H1 (cell line): ENCODE results near the gene KLHL34. TPM values are rescaled to one million over a fixed set of nuclear protein-coding genes. Genes with fewer than 3 reads are reported as not detected.

Source experiments
- CTCF ChIA-PET: fragments of 300-600 bp; sonication (Branson Sonifier 250); formaldehyde crosslinking; loops from one replicate; lab custom pipeline; 2021; ENCODE audit not compliant: partially characterized antibody; lab: Charles Lee
- POLR2A ChIA-PET: fragments of 300-600 bp; sonication (Branson Sonifier 250); formaldehyde crosslinking; loops from one replicate; lab custom pipeline; 2021; ENCODE audit warnings: inconsistent platforms; ENCODE audit not compliant: partially characterized antibody; lab: Charles Lee
- DNase-seq, 2 experiments: peaks; one replicate each; pipeline versions ENCODE4 v3.0.0 to v3.0.0-alpha.2; 2010 to 2022; ENCODE audit warnings: low spot score in 2 of 2, low read depth in 1 of 2, mixed read lengths in 1 of 2
- FAIRE-seq: peaks from 2 replicates; lab custom pipeline; 2011; peaks lifted over from hg19 to GRCh38; lab: Jason Lieb, UNC
- H2AFZ ChIP-seq: 2 replicates; pipeline ENCODE4 v1.8.1; 2012; ENCODE audit warnings: low read length, inconsistent platforms
- H2AK5ac ChIP-seq: 2 replicates; pipeline ENCODE4 v1.6.1; 2013; ENCODE audit warnings: low read depth, low read length
- H2BK120ac ChIP-seq: replicated peaks from 2 replicates; pipeline ENCODE3; 2013; ENCODE audit warnings: low read depth, low read length, inconsistent platforms
- H2BK12ac ChIP-seq: 2 replicates; pipeline ENCODE4 v1.6.1; 2013; ENCODE audit warnings: low read depth, low read length
- H2BK15ac ChIP-seq: 2 replicates; pipeline ENCODE4 v1.6.1; 2013; ENCODE audit warnings: low read length
- H2BK20ac ChIP-seq: 2 replicates; pipeline ENCODE4 v1.6.1; 2013; ENCODE audit warnings: low read length
- H2BK5ac ChIP-seq: 2 replicates; pipeline ENCODE4 v1.6.1; 2013; ENCODE audit warnings: low read depth, low read length
- H3K14ac ChIP-seq: 2 replicates; pipeline ENCODE4 v1.6.1; 2013; ENCODE audit warnings: inconsistent platforms; ENCODE audit not compliant: insufficient read length
- H3K18ac ChIP-seq: 2 replicates; pipeline ENCODE4 v1.6.1; 2013; ENCODE audit warnings: low read length; ENCODE audit errors: extremely low read depth
- H3K23ac ChIP-seq: 2 replicates; pipeline ENCODE4 v1.6.1; 2013; ENCODE audit warnings: inconsistent platforms; ENCODE audit not compliant: insufficient read length
- H3K23me2 ChIP-seq: 2 replicates; pipeline ENCODE4 v1.6.1; 2013; ENCODE audit warnings: low read depth, low read length
- H3K27ac ChIP-seq: 2 replicates; pipeline ENCODE4 v1.6.1; 2011; ENCODE audit warnings: low read depth, low read length, inconsistent platforms
- H3K27me3 ChIP-seq, 4 experiments: replicated peaks in 1 of 4; 1 replicate in 1 of 4; 2 replicates in 3 of 4; pipeline versions ENCODE4 v1.6.1 to v1.8.1; 2011 to 2013; ENCODE audit warnings: low read length in 3 of 4, mild to moderate bottlenecking in 3 of 4, inconsistent platforms in 2 of 4, mixed read lengths in 2 of 4, moderate library complexity in 1 of 4; ENCODE audit not compliant: control insufficient read depth in 3 of 4, insufficient read depth in 3 of 4; ENCODE audit errors: extremely low read depth in 1 of 4
- H3K36me3 ChIP-seq, 4 experiments: 2 replicates each; pipeline versions ENCODE4 v1.6.1 to v1.8.1; 2011 to 2013; ENCODE audit warnings: mild to moderate bottlenecking in 4 of 4, low read length in 3 of 4, moderate library complexity in 2 of 4, control low read depth in 1 of 4, inconsistent platforms in 1 of 4; ENCODE audit not compliant: insufficient read depth in 4 of 4, control insufficient read depth in 2 of 4
- H3K4ac ChIP-seq: replicated peaks from 2 replicates; pipeline ENCODE3; 2013; ENCODE audit warnings: low read length, low read depth, mixed read lengths, inconsistent platforms; ENCODE audit not compliant: insufficient read length
- H3K4me1 ChIP-seq, 4 experiments: replicated peaks in 1 of 4; 1 replicate in 1 of 4; 2 replicates in 3 of 4; pipeline versions ENCODE4 v1.6.1 to v1.8.1; 2011 to 2013; ENCODE audit warnings: low read length in 3 of 4, inconsistent platforms in 2 of 4, mixed read lengths in 1 of 4; ENCODE audit not compliant: insufficient read depth in 4 of 4, control insufficient read depth in 3 of 4
- H3K4me2 ChIP-seq, 2 experiments: 2 replicates each; pipeline versions ENCODE4 v1.6.1 to v1.8.1; 2011 to 2013; ENCODE audit warnings: low read depth in 2 of 2, low read length in 2 of 2, control low read depth in 1 of 2, inconsistent platforms in 1 of 2, mild to moderate bottlenecking in 1 of 2; ENCODE audit not compliant: insufficient read depth in 1 of 2
- H3K4me3 ChIP-seq, 4 experiments: fragments of 200-600, 300-600 bp in 1 of 4; sonication (generic), shearing (Covaris generic), sonication (Bioruptor Twin) in 1 of 4; 2 replicates each; pipeline versions ENCODE4 v1.5.1 to v1.8.1; 2011 to 2016; ENCODE audit warnings: low read length in 4 of 4, low read depth in 3 of 4, control low read depth in 2 of 4, inconsistent platforms in 2 of 4, mild to moderate bottlenecking in 2 of 4, mixed read lengths in 1 of 4, moderate library complexity in 1 of 4; ENCODE audit not compliant: insufficient read depth in 2 of 4; ENCODE audit errors: extremely low read depth in 1 of 4
- H3K56ac ChIP-seq: replicated peaks from 2 replicates; pipeline ENCODE3; 2013; ENCODE audit warnings: low read depth, mild to moderate bottlenecking, mixed read lengths, low read length, inconsistent platforms; ENCODE audit not compliant: insufficient read length
- H3K79me1 ChIP-seq: 2 replicates; pipeline ENCODE4 v1.6.1; 2013; ENCODE audit warnings: low read depth, low read length, control low read depth
- H3K79me2 ChIP-seq, 2 experiments: 2 replicates each; pipeline versions ENCODE4 v1.6.1 to v1.8.1; 2012 to 2013; ENCODE audit warnings: low read length in 2 of 2, mild to moderate bottlenecking in 2 of 2, inconsistent platforms in 1 of 2; ENCODE audit not compliant: insufficient read depth in 2 of 2, control insufficient read depth in 1 of 2
- H3K9ac ChIP-seq, 4 experiments: replicated peaks in 1 of 4; 1 replicate in 1 of 4; 2 replicates in 3 of 4; pipeline versions ENCODE4 v1.6.1 to v1.8.1; 2011 to 2013; ENCODE audit warnings: low read depth in 3 of 4, low read length in 3 of 4, control low read depth in 2 of 4, mild to moderate bottlenecking in 2 of 4, moderate library complexity in 2 of 4, inconsistent platforms in 1 of 4; ENCODE audit errors: extremely low read depth in 1 of 4
- H3K9me3 ChIP-seq, 2 experiments: 2 replicates each; pipeline versions ENCODE4 v1.6.1 to v1.8.1; 2012 to 2013; ENCODE audit warnings: mild to moderate bottlenecking in 2 of 2, moderate library complexity in 2 of 2, control low read depth in 1 of 2, inconsistent platforms in 1 of 2, low read depth in 1 of 2, low read length in 1 of 2, mixed read lengths in 1 of 2; ENCODE audit not compliant: insufficient read depth in 2 of 2
- H4K20me1 ChIP-seq, 2 experiments: replicated peaks in 1 of 2; 2 replicates each; pipeline versions ENCODE3 to v1.8.1; 2011 to 2013; ENCODE audit warnings: inconsistent platforms in 2 of 2, low read length in 2 of 2, mild to moderate bottlenecking in 1 of 2; ENCODE audit not compliant: insufficient read depth in 2 of 2, control insufficient read depth in 1 of 2
- H4K5ac ChIP-seq: 2 replicates; pipeline ENCODE4 v1.6.1; 2013; ENCODE audit warnings: low read length, low read depth, mixed read lengths, inconsistent platforms; ENCODE audit not compliant: insufficient read length
- H4K8ac ChIP-seq: 2 replicates; pipeline ENCODE4 v1.8.0; 2013; ENCODE audit warnings: mild to moderate bottlenecking, moderate library complexity, low read length, inconsistent platforms; ENCODE audit not compliant: insufficient read depth; ENCODE audit errors: extremely low read depth
- H4K91ac ChIP-seq: replicated peaks from 2 replicates; pipeline ENCODE3; 2013; ENCODE audit warnings: low read length, mixed read lengths, inconsistent platforms; ENCODE audit not compliant: insufficient read length
- ATF2 ChIP-seq: IDR thresholded peaks from 2 replicates; pipeline ENCODE4 v1.6.1; 2012; ENCODE audit warnings: low read length, inconsistent platforms
- CBX8 ChIP-seq: fragments of 300-800, 300-1000 bp; sonication (generic); IDR thresholded peaks from 2 replicates; pipeline ENCODE4 v1.7.1; 2016; ENCODE audit warnings: low read depth, low read length, borderline replicate concordance
- CHD1 ChIP-seq: IDR thresholded peaks from 2 replicates; pipeline ENCODE4 v1.6.1; 2012; ENCODE audit warnings: low read depth, low read length, improper control_type of control experiment
- CHD2 ChIP-seq: IDR thresholded peaks from 2 replicates; pipeline ENCODE4 v1.6.1; 2012; ENCODE audit warnings: low read length, improper control_type of control experiment
- JUN ChIP-seq: IDR thresholded peaks from 2 replicates; pipeline ENCODE4 v1.6.1; 2011; ENCODE audit warnings: low read depth, mild to moderate bottlenecking, improper control_type of control experiment, low read length
- MAFK ChIP-seq: IDR thresholded peaks from 2 replicates; pipeline ENCODE4 v1.6.1; 2012; ENCODE audit warnings: low read depth, mild to moderate bottlenecking, improper control_type of control experiment, low read length
- POLR2A ChIP-seq, 2 experiments: IDR thresholded peaks; 1 replicate in 1 of 2; 2 replicates in 1 of 2; pipeline ENCODE4 v1.6.1; 2011; ENCODE audit warnings: low read depth in 2 of 2, low read length in 2 of 2, mild to moderate bottlenecking in 2 of 2; ENCODE audit errors: control extremely low read depth in 1 of 2
- POU5F1 ChIP-seq: IDR thresholded peaks from 2 replicates; pipeline ENCODE4 v1.6.1; 2011; ENCODE audit warnings: low read depth, mild to moderate bottlenecking, low read length, moderate library complexity
- RNF2 ChIP-seq: fragments of 200-900, 300-1000 bp; sonication (generic); IDR thresholded peaks from 2 replicates; pipeline ENCODE4 v1.7.1; 2016; ENCODE audit warnings: borderline replicate concordance, low read depth, mild to moderate bottlenecking, antibody characterized with exemption, low read length; ENCODE audit not compliant: poor library complexity, severe bottlenecking; ENCODE audit errors: missing control alignments
- SP2 ChIP-seq: IDR thresholded peaks from 2 replicates; pipeline ENCODE4 v1.6.1; 2012; ENCODE audit warnings: mild to moderate bottlenecking, low read length, inconsistent platforms
- TAF7 ChIP-seq: optimal IDR thresholded peaks from 2 replicates; pipeline ENCODE3; 2011; ENCODE audit warnings: low read depth, mild to moderate bottlenecking, inconsistent platforms, low read length, moderate library complexity, borderline replicate concordance
- WGBS, 2 experiments: shearing (Covaris generic) in 1 of 2; methylation state at CpG; one replicate each; pipeline versions ENCODE4 v1.1.6 to v1.1.7; 2013 to 2015; ENCODE audit warnings: low lambda C conversion rate in 2 of 2, mixed read lengths in 2 of 2, inconsistent platforms in 1 of 2, low coverage in 1 of 2, missing lambda C conversion rate in 1 of 2; ENCODE audit not compliant: insufficient replicate concordance in 2 of 2, insufficient coverage in 1 of 2, insufficient read length in 1 of 2; ENCODE audit errors: extremely low coverage in 1 of 2, missing lambda C conversion rate in 1 of 2; 5-methylcytosine and 5-hydroxymethylcytosine counted together
- polyA plus RNA-seq, 7 experiments: library from polyadenylated mRNA; depleted of rRNA in 3 of 7; stranded (reverse) in 5 of 7; unstranded in 2 of 7; fragments of >200 nt in 5 of 7; fragments of 200-250 nt in 2 of 7; gene quantifications; 1 replicate in 5 of 7; 2 replicates in 1 of 7; 4 replicates in 1 of 7; pipeline versions ENCODE4 v1.2.1 to v1.2.3, GENCODE V29; 2011 to 2013; ENCODE audit warnings: missing spikeins in 2 of 7, mixed read lengths in 2 of 7
- total RNA-seq: library from RNA; stranded (reverse); fragmentation: NEBNext Ultra II Directional; extraction: Animal tissue kit (Norgen Biotek cat#: 25700); gene quantifications from 2 replicates; pipeline ENCODE4 v1.2.1, GENCODE V29; 2021

The KLHL34 gene
- total and polyA plus RNA-seq, 2 of the 8 experiments (the other 6 are each of a cell fraction or from before 2014, with no cell fraction given), result not detected

GRCh38 chrX:21657318-21658151, 595 bp downstream of the KLHL34 start:
- H3K4me2 ChIP-seq, result no peak overlapping the region
- no peak overlapping the region for H3K23ac ChIP-seq
- no peak overlapping the region for H4K8ac ChIP-seq
- no peaks in the 10 kb centered on the region for H3K27me3 ChIP-seq
- POLR2A ChIA-PET, result no interaction called here
- no peak overlapping the region; a peak in 1 of 8 replicates for H3K4me3 ChIP-seq
- DNase-seq (no peak), FAIRE-seq (no peak)
- H3K4ac ChIP-seq, result no peak overlapping the region
- H2BK12ac ChIP-seq, result no peak overlapping the region
- H2BK20ac ChIP-seq, result no peak overlapping the region
- H3K23me2 ChIP-seq, result no peaks in the 10 kb centered on the region
- no peak overlapping the region for H2AK5ac ChIP-seq
- H4K91ac ChIP-seq, result no peak overlapping the region
- H4K5ac ChIP-seq, result no peak overlapping the region
- H3K4me1 ChIP-seq, result no peaks in the 10 kb centered on the region
- H2BK120ac ChIP-seq, result no peak overlapping the region
- H3K9me3 ChIP-seq, result no peaks in the 10 kb centered on the region; a peak in 1 of 4 replicates
- CTCF ChIA-PET, result interaction anchor here (1.0 kb wide), 1 partner anchor 1130 kb away, joined by 3 read pairs; no protein-coding TSS in a partner anchor
- H3K56ac ChIP-seq, result no peak overlapping the region
- H3K27ac ChIP-seq, result no peak overlapping the region
- no peaks in the 10 kb centered on the region for H4K20me1 ChIP-seq
- no peak overlapping the region for H2AFZ ChIP-seq
- H3K14ac ChIP-seq, result no peak overlapping the region
- H3K79me1 ChIP-seq, result no peaks in the 10 kb centered on the region
- H3K36me3 ChIP-seq, result no peaks in the 10 kb centered on the region; a peak in 2 of 8 replicates
- H3K79me2 ChIP-seq, result no peaks in the 10 kb centered on the region
- 92% methylated on average over 17 of the region's 57 CpGs; no CpG with 5 or more reads in 1 of the 2 experiments for WGBS, 2 experiments
- H2BK15ac ChIP-seq, result no peak overlapping the region
- H2BK5ac ChIP-seq, result no peak overlapping the region
- H3K9ac ChIP-seq, result no peak overlapping the region
- H3K18ac ChIP-seq, result no peak overlapping the region
- TF ChIP-seq RNF2 (no peak), POLR2A (IDR thresholded peaks at IDR 0.05; ENCODE audit: control extremely low read depth in 1 of 2, low read depth in 2 of 2, low read length in 2 of 2) (no peak), MAFK (no peak), JUN (no peak), CBX8 (no peak), SP2 (no peak), POU5F1 (no peak), CHD1 (no peak), ATF2 (no peak), CHD2 (no peak), TAF7 (no peak)
